ENCODE measurements around the gene EIF4EBP3. TPM values are rescaled to one million over a fixed set of nuclear protein-coding genes. Genes with fewer than 3 reads are reported as not detected.

The EIF4EBP3 gene
- total and polyA plus RNA-seq, 2 of the 4 experiments (the other 2 are of a cell fraction) = 0.36 to 2.1 TPM

DNA sequence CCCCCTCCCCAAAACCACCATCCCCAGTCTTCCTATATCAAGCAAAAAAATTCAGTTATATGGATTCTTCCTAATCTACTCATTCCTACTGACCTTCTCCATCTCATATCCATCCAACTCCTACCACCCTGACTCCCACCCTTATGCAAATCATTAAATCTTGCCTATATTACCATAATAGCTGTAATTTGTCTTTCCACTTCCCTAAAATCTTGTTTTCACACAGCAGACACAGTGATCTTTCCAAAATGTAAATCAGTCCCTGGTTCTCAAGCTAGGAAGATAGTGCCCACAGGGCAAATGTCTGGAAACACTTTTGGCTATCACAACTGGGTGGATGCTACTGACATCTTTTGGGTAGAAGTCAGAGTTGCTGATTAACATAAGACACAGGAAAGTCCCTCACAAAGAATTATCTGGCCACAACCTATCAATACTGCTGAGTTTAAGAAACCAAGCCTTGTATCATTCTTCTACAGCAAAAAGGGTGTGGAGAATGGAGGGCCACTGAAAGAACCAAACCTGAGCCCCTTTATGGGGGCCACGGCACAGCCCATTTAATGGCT, 8.4 kb downstream of the EIF4EBP3 start:
- TF ChIP-seq MAZ (IDR thresholded peaks at IDR 0.05; ENCODE audit: borderline replicate concordance, low read depth, low read length) (no peak), MXI1 (IDR thresholded peaks at IDR 0.05; ENCODE audit: borderline replicate concordance, low read depth, low read length) (no peak)
- in situ Hi-C loops (cut with MboI; ENCODE audit: low sequenced_read_pairs) (no loop called here), intact Hi-C loops (cut with micrococcal nuclease) (no loop called here), dilution Hi-C loops (cut with HindIII; ENCODE audit: low sequenced_read_pairs, unreplicated experiment) (no loop called here)
- Histone ChIP-seq H2BK5ac (ENCODE audit: low read depth, low read length, poor library complexity, severe bottlenecking) (no peak overlapping the region), H2BK120ac (ENCODE audit: low read depth, low read length) (no peak overlapping the region), H2AFZ (replicated peaks; ENCODE audit: low read length, poor library complexity) (no peak overlapping the region), H3K9me3 (ENCODE audit: control insufficient read depth, insufficient read depth, low read length) (no peaks in the 10 kb centered on the region), H4K8ac (ENCODE audit: low read depth in 2 of 2, low read length in 2 of 2) (no peak overlapping the region), H3K9ac (ENCODE audit: low read depth, low read length) (peak overlapping the region; percentile 97), H3K14ac (replicated peaks; ENCODE audit: low read depth, low read length) (no peak overlapping the region), H4K20me1 (ENCODE audit: insufficient read depth, low read length) (peaks cover 20% of the 10 kb centered on the region), H3K4me2 (ENCODE audit: low read depth, low read length) (peak overlapping the region; percentile 79), H3K36me3 (ENCODE audit: control insufficient read depth, insufficient read depth, low read length) (peaks cover 20% of the 10 kb centered on the region), H3K4ac (ENCODE audit: low read depth, low read length) (no peak overlapping the region; the same call in 1 of the 2 replicates), H3K4me3 (ENCODE audit: insufficient read depth, low read depth, low read length) (peak overlapping the region; percentile 92), H4K5ac (ENCODE audit: low read depth, low read length) (peak overlapping the region; percentile 25; the same call in 1 of the 2 replicates), H2AK9ac (replicated peaks; ENCODE audit: low read depth, low read length, poor library complexity) (no peak overlapping the region), H3K18ac (ENCODE audit: low read depth, low read length) (no peak overlapping the region), H4K91ac (ENCODE audit: insufficient read depth, low read depth, low read length) (no peak overlapping the region), H3K56ac (ENCODE audit: extremely low read depth, insufficient read depth, low read length) (no peak overlapping the region), H3K27ac (ENCODE audit: insufficient read depth, low read length) (no peak overlapping the region), H3K4me1 (ENCODE audit: control insufficient read depth, insufficient read depth, low read length) (peaks cover 16% of the 10 kb centered on the region), H2BK20ac (ENCODE audit: low read depth, low read length) (no peak overlapping the region), H2AK5ac (ENCODE audit: low read depth, low read length) (no peak overlapping the region), H3K27me3 (ENCODE audit: control insufficient read depth, insufficient read depth, low read length) (no peaks in the 10 kb centered on the region), H3K23ac (ENCODE audit: low read depth, low read length) (no peak overlapping the region; the same call in 1 of the 2 replicates), H3K9me1 (ENCODE audit: insufficient read depth, low read length) (peaks cover 9% of the 10 kb centered on the region), H3K79me1 (ENCODE audit: low read depth in 1 of 2, low read length in 2 of 2) (peaks cover 22 to 60% of the 10 kb centered on the region in 2 experiments), H2BK15ac (ENCODE audit: low read depth, low read length) (no peak overlapping the region)
- no CpG with 5 or more reads among the region's 1 CpG for WGBS, 2 experiments (ENCODE audit: extremely low coverage in 2 of 2, insufficient read length in 1 of 2)
- no peak for ATAC-seq (ENCODE audit: low read depth)
- DNase-seq = no peak
- POLR2A ChIA-PET (ENCODE audit: unreplicated experiment) = no interaction called here
- CTCF ChIA-PET = interaction anchor here (0.7 kb wide), 1 partner anchor 32 kb away, joined by 3 read pairs; no protein-coding TSS in a partner anchor
- BruUV-seq (replicated peaks) = no TSS peak
